Liver (tissue), 3 donors: Measurements from ENCODE around the gene TUBA3E.
"Not testable (repeated sequence)": the region's sequence is repeated elsewhere in the genome, so short reads cannot be mapped to it uniquely, and the experiment has no call there.

ENCODE experiments used
- EGR1 ChIP-seq, 2 donors: IDR thresholded peaks; 2 replicates each; pipeline ENCODE4 v1.6.1; 2016 to 2018; ENCODE audit warnings: antibody characterized with exemption in 2 of 2, low read depth in 2 of 2
- FOXA1 ChIP-seq: IDR thresholded peaks from 2 replicates; pipeline ENCODE4 v1.6.1; 2016; ENCODE audit warnings: antibody characterized with exemption
- JUND ChIP-seq, 2 donors: IDR thresholded peaks; 2 replicates each; pipeline ENCODE4 v1.6.1; 2016; ENCODE audit warnings: antibody characterized with exemption in 2 of 2
- RAD21 ChIP-seq, 2 donors: IDR thresholded peaks; 2 replicates each; pipeline ENCODE4 v1.6.1; 2016; ENCODE audit warnings: antibody characterized with exemption in 2 of 2, mild to moderate bottlenecking in 2 of 2
- RXRA ChIP-seq, 2 donors: IDR thresholded peaks; 2 replicates each; pipeline ENCODE4 v1.6.1; 2017 to 2018; ENCODE audit warnings: antibody characterized with exemption in 2 of 2, mild to moderate bottlenecking in 1 of 2
- SP1 ChIP-seq: IDR thresholded peaks from 2 replicates; pipeline ENCODE4 v1.6.1; 2018; ENCODE audit warnings: antibody characterized with exemption, mild to moderate bottlenecking
- TAF1 ChIP-seq: conservative IDR thresholded peaks from 2 replicates; pipeline ENCODE4 v1.6.1; 2016; ENCODE audit warnings: antibody characterized with exemption, mild to moderate bottlenecking
- YY1 ChIP-seq: IDR thresholded peaks from 2 replicates; pipeline ENCODE4 v1.6.1; 2016; ENCODE audit warnings: antibody characterized with exemption, mild to moderate bottlenecking
- TF ChIP-seq, protein P1 (sequence below): fragments of 150-350 bp; IDR thresholded peaks from 2 replicates; pipeline ENCODE4 v1.5.1; 2017; ENCODE audit warnings: improper control_type of control experiment, low read depth, low read length; ENCODE audit not compliant: missing input control
- TF ChIP-seq, protein P2 (sequence below): IDR thresholded peaks from 2 replicates; pipeline ENCODE4 v1.6.1; 2016; ENCODE audit warnings: antibody characterized with exemption
- TF ChIP-seq, protein P3 (sequence below): IDR thresholded peaks from 2 replicates; pipeline ENCODE4 v1.6.1; 2016; ENCODE audit warnings: antibody characterized with exemption, mild to moderate bottlenecking
- TF ChIP-seq, protein P4 (sequence below): IDR thresholded peaks from 2 replicates; pipeline ENCODE4 v1.6.1; 2016; ENCODE audit warnings: antibody characterized with exemption
- TF ChIP-seq, protein P5 (sequence below): IDR thresholded peaks from 2 replicates; pipeline ENCODE4 v1.6.1; 2016; ENCODE audit warnings: antibody characterized with exemption
- donor health status: healthy.
- donor health status: healthy.

DNA sequence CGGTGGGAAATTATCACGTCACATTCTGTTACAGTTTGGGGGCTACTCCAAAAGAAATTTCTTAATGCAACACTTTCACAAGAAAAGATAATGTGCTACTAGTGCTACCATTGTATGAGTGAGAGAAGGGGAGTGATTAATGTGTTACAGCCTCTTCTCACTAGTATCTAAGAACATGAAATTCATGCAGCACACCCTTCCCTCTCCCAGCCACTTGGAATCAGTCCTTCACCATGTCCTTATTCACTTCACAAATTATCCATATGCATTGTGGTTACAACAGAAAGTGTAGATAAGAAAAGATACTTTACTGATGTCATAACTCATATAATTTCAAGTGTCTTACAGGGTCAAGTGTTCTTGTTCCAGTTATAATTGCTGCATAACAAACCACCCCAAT, 20.9 kb upstream of the TUBA3E start:
- TF ChIP-seq FOXA1; YY1; TAF1; RXRA (IDR thresholded peaks at IDR 0.05); SP1; JUND (IDR thresholded peaks at IDR 0.05); EGR1 (IDR thresholded peaks at IDR 0.05; ENCODE audit: low read depth in 2 of 2); RAD21 (IDR thresholded peaks at IDR 0.05): not testable (repeated sequence)
- TF ChIP-seq, protein P1, sequence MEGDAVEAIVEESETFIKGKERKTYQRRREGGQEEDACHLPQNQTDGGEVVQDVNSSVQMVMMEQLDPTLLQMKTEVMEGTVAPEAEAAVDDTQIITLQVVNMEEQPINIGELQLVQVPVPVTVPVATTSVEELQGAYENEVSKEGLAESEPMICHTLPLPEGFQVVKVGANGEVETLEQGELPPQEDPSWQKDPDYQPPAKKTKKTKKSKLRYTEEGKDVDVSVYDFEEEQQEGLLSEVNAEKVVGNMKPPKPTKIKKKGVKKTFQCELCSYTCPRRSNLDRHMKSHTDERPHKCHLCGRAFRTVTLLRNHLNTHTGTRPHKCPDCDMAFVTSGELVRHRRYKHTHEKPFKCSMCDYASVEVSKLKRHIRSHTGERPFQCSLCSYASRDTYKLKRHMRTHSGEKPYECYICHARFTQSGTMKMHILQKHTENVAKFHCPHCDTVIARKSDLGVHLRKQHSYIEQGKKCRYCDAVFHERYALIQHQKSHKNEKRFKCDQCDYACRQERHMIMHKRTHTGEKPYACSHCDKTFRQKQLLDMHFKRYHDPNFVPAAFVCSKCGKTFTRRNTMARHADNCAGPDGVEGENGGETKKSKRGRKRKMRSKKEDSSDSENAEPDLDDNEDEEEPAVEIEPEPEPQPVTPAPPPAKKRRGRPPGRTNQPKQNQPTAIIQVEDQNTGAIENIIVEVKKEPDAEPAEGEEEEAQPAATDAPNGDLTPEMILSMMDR = not testable (repeated sequence)
- TF ChIP-seq, protein P2, sequence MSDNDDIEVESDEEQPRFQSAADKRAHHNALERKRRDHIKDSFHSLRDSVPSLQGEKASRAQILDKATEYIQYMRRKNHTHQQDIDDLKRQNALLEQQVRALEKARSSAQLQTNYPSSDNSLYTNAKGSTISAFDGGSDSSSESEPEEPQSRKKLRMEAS = not testable (repeated sequence)
- TF ChIP-seq, protein P3, sequence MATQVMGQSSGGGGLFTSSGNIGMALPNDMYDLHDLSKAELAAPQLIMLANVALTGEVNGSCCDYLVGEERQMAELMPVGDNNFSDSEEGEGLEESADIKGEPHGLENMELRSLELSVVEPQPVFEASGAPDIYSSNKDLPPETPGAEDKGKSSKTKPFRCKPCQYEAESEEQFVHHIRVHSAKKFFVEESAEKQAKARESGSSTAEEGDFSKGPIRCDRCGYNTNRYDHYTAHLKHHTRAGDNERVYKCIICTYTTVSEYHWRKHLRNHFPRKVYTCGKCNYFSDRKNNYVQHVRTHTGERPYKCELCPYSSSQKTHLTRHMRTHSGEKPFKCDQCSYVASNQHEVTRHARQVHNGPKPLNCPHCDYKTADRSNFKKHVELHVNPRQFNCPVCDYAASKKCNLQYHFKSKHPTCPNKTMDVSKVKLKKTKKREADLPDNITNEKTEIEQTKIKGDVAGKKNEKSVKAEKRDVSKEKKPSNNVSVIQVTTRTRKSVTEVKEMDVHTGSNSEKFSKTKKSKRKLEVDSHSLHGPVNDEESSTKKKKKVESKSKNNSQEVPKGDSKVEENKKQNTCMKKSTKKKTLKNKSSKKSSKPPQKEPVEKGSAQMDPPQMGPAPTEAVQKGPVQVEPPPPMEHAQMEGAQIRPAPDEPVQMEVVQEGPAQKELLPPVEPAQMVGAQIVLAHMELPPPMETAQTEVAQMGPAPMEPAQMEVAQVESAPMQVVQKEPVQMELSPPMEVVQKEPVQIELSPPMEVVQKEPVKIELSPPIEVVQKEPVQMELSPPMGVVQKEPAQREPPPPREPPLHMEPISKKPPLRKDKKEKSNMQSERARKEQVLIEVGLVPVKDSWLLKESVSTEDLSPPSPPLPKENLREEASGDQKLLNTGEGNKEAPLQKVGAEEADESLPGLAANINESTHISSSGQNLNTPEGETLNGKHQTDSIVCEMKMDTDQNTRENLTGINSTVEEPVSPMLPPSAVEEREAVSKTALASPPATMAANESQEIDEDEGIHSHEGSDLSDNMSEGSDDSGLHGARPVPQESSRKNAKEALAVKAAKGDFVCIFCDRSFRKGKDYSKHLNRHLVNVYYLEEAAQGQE = not testable (repeated sequence)
- TF ChIP-seq, protein P4, sequence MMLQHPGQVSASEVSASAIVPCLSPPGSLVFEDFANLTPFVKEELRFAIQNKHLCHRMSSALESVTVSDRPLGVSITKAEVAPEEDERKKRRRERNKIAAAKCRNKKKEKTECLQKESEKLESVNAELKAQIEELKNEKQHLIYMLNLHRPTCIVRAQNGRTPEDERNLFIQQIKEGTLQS = not testable (repeated sequence)
- TF ChIP-seq, protein P5, sequence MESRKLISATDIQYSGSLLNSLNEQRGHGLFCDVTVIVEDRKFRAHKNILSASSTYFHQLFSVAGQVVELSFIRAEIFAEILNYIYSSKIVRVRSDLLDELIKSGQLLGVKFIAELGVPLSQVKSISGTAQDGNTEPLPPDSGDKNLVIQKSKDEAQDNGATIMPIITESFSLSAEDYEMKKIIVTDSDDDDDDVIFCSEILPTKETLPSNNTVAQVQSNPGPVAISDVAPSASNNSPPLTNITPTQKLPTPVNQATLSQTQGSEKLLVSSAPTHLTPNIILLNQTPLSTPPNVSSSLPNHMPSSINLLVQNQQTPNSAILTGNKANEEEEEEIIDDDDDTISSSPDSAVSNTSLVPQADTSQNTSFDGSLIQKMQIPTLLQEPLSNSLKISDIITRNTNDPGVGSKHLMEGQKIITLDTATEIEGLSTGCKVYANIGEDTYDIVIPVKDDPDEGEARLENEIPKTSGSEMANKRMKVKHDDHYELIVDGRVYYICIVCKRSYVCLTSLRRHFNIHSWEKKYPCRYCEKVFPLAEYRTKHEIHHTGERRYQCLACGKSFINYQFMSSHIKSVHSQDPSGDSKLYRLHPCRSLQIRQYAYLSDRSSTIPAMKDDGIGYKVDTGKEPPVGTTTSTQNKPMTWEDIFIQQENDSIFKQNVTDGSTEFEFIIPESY = not testable (repeated sequence)
